ENCODE measurements around the gene HACD4.
A peak's percentile ranks its signal among the peaks of the same experiment; 100 is the strongest.

The HACD4 gene

GRCh38 chr9:21047281-21047691, 15.8 kb upstream of the HACD4 start:
- Histone ChIP-seq H3K4me3 (ENCODE audit: low read length) (no peak overlapping the region), H3K27ac (ENCODE audit: low read length) (no peak overlapping the region), H3K4me1 (ENCODE audit: control insufficient read depth, insufficient read depth, low read length) (no peaks in the 10 kb centered on the region), H3K27me3 (ENCODE audit: control insufficient read depth, insufficient read depth, low read length) (no peaks in the 10 kb centered on the region), H3K9me3 (ENCODE audit: control insufficient read depth, insufficient read depth, low read length) (no peaks in the 10 kb centered on the region), H3K36me3 (ENCODE audit: control insufficient read depth, insufficient read depth, low read length) (no peaks in the 10 kb centered on the region)
- WGBS (ENCODE audit: insufficient coverage, insufficient read length), result no CpG with 5 or more reads among the region's 2 CpGs
- DNase-seq (ENCODE audit: low read depth, low spot score), result no peak

GRCh38 chr9:21043841-21044240, 12.4 kb upstream of the HACD4 start:
- Histone ChIP-seq H3K4me3 (ENCODE audit: low read length) (no peak overlapping the region), H3K27me3 (ENCODE audit: control insufficient read depth, insufficient read depth, low read length) (no peaks in the 10 kb centered on the region), H3K36me3 (ENCODE audit: control insufficient read depth, insufficient read depth, low read length) (no peaks in the 10 kb centered on the region), H3K9me3 (ENCODE audit: control insufficient read depth, insufficient read depth, low read length) (no peaks in the 10 kb centered on the region), H3K27ac (ENCODE audit: low read length) (no peak overlapping the region), H3K4me1 (ENCODE audit: control insufficient read depth, insufficient read depth, low read length) (no peaks in the 10 kb centered on the region)
- WGBS (ENCODE audit: insufficient coverage, insufficient read length), result no CpG with 5 or more reads among the region's 3 CpGs
- no peak for DNase-seq (ENCODE audit: low read depth, low spot score)

- no peaks in the 10 kb centered on the region for H3K9me3 ChIP-seq (ENCODE audit: control insufficient read depth, insufficient read depth, low read length)
- no CpG with 5 or more reads among the region's 4 CpGs for WGBS (ENCODE audit: insufficient coverage, insufficient read length)
- H3K27me3 ChIP-seq (ENCODE audit: control insufficient read depth, insufficient read depth, low read length), result no peaks in the 10 kb centered on the region
- no peak for DNase-seq (ENCODE audit: low read depth, low spot score)
- no peak overlapping the region for H3K4me3 ChIP-seq (ENCODE audit: low read length)
- H3K36me3 ChIP-seq (ENCODE audit: control insufficient read depth, insufficient read depth, low read length), result no peaks in the 10 kb centered on the region
- H3K27ac ChIP-seq (ENCODE audit: low read length), result no peak overlapping the region
- no peaks in the 10 kb centered on the region for H3K4me1 ChIP-seq (ENCODE audit: control insufficient read depth, insufficient read depth, low read length)
These were observed 11.0 kb upstream of the HACD4 start for GRCh38 chr9:21042466-21042865.

- no peak for DNase-seq (ENCODE audit: low read depth, low spot score)
- no peaks in the 10 kb centered on the region for H3K4me1 ChIP-seq (ENCODE audit: control insufficient read depth, insufficient read depth, low read length)
- WGBS (ENCODE audit: insufficient coverage, insufficient read length), result no CpG with 5 or more reads among the region's 1 CpG
These were observed 7.9 kb upstream of the HACD4 start for GRCh38 chr9:21039302-21039701.

GRCh38 chr9:21037278-21037677, 5.8 kb upstream of the HACD4 start:
- DNase-seq (ENCODE audit: low read depth, low spot score), result no peak
- Histone ChIP-seq H3K36me3 (ENCODE audit: control insufficient read depth, insufficient read depth, low read length) (no peaks in the 10 kb centered on the region), H3K4me1 (ENCODE audit: control insufficient read depth, insufficient read depth, low read length) (no peaks in the 10 kb centered on the region), H3K27ac (ENCODE audit: low read length) (no peak overlapping the region), H3K9me3 (ENCODE audit: control insufficient read depth, insufficient read depth, low read length) (no peaks in the 10 kb centered on the region), H3K4me3 (ENCODE audit: low read length) (no peak overlapping the region), H3K27me3 (ENCODE audit: control insufficient read depth, insufficient read depth, low read length) (no peaks in the 10 kb centered on the region)
- no CpG with 5 or more reads among the region's 2 CpGs for WGBS (ENCODE audit: insufficient coverage, insufficient read length)

More at GRCh38 chr9:21039302-21039701, 7.9 kb upstream of the HACD4 start:
- Histone ChIP-seq H3K9me3 (ENCODE audit: control insufficient read depth, insufficient read depth, low read length) (no peaks in the 10 kb centered on the region), H3K27me3 (ENCODE audit: control insufficient read depth, insufficient read depth, low read length) (no peaks in the 10 kb centered on the region), H3K27ac (ENCODE audit: low read length) (no peak overlapping the region), H3K36me3 (ENCODE audit: control insufficient read depth, insufficient read depth, low read length) (no peaks in the 10 kb centered on the region), H3K4me3 (ENCODE audit: low read length) (no peak overlapping the region)

GRCh38 chr9:21031808-21032183, 356 bp upstream of the HACD4 start:
- no peaks in the 10 kb centered on the region for H3K9me3 ChIP-seq (ENCODE audit: control insufficient read depth, insufficient read depth, low read length)
- no CpG with 5 or more reads among the region's 22 CpGs for WGBS (ENCODE audit: insufficient coverage, insufficient read length)
- no peaks in the 10 kb centered on the region for H3K36me3 ChIP-seq (ENCODE audit: control insufficient read depth, insufficient read depth, low read length)
- no peaks in the 10 kb centered on the region; the same call in 1 of the 2 replicates for H3K4me1 ChIP-seq (ENCODE audit: control insufficient read depth, insufficient read depth, low read length)
- H3K4me3 ChIP-seq (ENCODE audit: low read length), result peak overlapping the region; percentile 24; the same call in 1 of the 2 replicates
- no peak overlapping the region for H3K27ac ChIP-seq (ENCODE audit: low read length)
- H3K27me3 ChIP-seq (ENCODE audit: control insufficient read depth, insufficient read depth, low read length), result no peaks in the 10 kb centered on the region
- no peak for DNase-seq (ENCODE audit: low read depth, low spot score)

GRCh38 chr9:21030389-21031035, 928 bp downstream of the HACD4 start:
- Histone ChIP-seq H3K27me3 (ENCODE audit: control insufficient read depth, insufficient read depth, low read length) (no peaks in the 10 kb centered on the region), H3K4me3 (ENCODE audit: low read length) (no peak overlapping the region), H3K4me1 (ENCODE audit: control insufficient read depth, insufficient read depth, low read length) (no peaks in the 10 kb centered on the region; the same call in 1 of the 2 replicates), H3K36me3 (ENCODE audit: control insufficient read depth, insufficient read depth, low read length) (no peaks in the 10 kb centered on the region), H3K27ac (ENCODE audit: low read length) (no peak overlapping the region), H3K9me3 (ENCODE audit: control insufficient read depth, insufficient read depth, low read length) (no peaks in the 10 kb centered on the region)
- WGBS (ENCODE audit: insufficient coverage, insufficient read length), result no CpG with 5 or more reads among the region's 5 CpGs
- no peak for DNase-seq (ENCODE audit: low read depth, low spot score)

- Histone ChIP-seq H3K27ac (ENCODE audit: low read length) (no peak overlapping the region), H3K4me3 (ENCODE audit: low read length) (no peak overlapping the region)
- WGBS (ENCODE audit: insufficient coverage, insufficient read length), result no CpG with 5 or more reads among the region's 8 CpGs
These were observed 1.8 kb downstream of the HACD4 start for GRCh38 chr9:21029661-21030060.

GRCh38 chr9:21028466-21028865, 3.0 kb downstream of the HACD4 start:
- Histone ChIP-seq H3K27ac (ENCODE audit: low read length) (no peak overlapping the region), H3K4me3 (ENCODE audit: low read length) (no peak overlapping the region), H3K36me3 (ENCODE audit: control insufficient read depth, insufficient read depth, low read length) (no peaks in the 10 kb centered on the region), H3K27me3 (ENCODE audit: control insufficient read depth, insufficient read depth, low read length) (no peaks in the 10 kb centered on the region), H3K4me1 (ENCODE audit: control insufficient read depth, insufficient read depth, low read length) (no peaks in the 10 kb centered on the region; the same call in 1 of the 2 replicates), H3K9me3 (ENCODE audit: control insufficient read depth, insufficient read depth, low read length) (no peaks in the 10 kb centered on the region)
- no CpG with 5 or more reads among the region's 3 CpGs for WGBS (ENCODE audit: insufficient coverage, insufficient read length)
- DNase-seq (ENCODE audit: low read depth, low spot score), result no peak

More at GRCh38 chr9:21029661-21030060, 1.8 kb downstream of the HACD4 start:
- no peaks in the 10 kb centered on the region; the same call in 1 of the 2 replicates for H3K4me1 ChIP-seq (ENCODE audit: control insufficient read depth, insufficient read depth, low read length)
- no peaks in the 10 kb centered on the region for H3K9me3 ChIP-seq (ENCODE audit: control insufficient read depth, insufficient read depth, low read length)
- no peak for DNase-seq (ENCODE audit: low read depth, low spot score)
- H3K36me3 ChIP-seq (ENCODE audit: control insufficient read depth, insufficient read depth, low read length), result no peaks in the 10 kb centered on the region
- H3K27me3 ChIP-seq (ENCODE audit: control insufficient read depth, insufficient read depth, low read length), result no peaks in the 10 kb centered on the region

GRCh38 chr9:21027295-21027694, 4.1 kb downstream of the HACD4 start:
- Histone ChIP-seq H3K4me3 (ENCODE audit: low read length) (no peak overlapping the region), H3K36me3 (ENCODE audit: control insufficient read depth, insufficient read depth, low read length) (no peaks in the 10 kb centered on the region), H3K9me3 (ENCODE audit: control insufficient read depth, insufficient read depth, low read length) (no peaks in the 10 kb centered on the region), H3K27me3 (ENCODE audit: control insufficient read depth, insufficient read depth, low read length) (no peaks in the 10 kb centered on the region), H3K27ac (ENCODE audit: low read length) (no peak overlapping the region), H3K4me1 (ENCODE audit: control insufficient read depth, insufficient read depth, low read length) (no peaks in the 10 kb centered on the region; the same call in 1 of the 2 replicates)
- WGBS (ENCODE audit: insufficient coverage, insufficient read length), result no CpG with 5 or more reads among the region's 4 CpGs
- DNase-seq (ENCODE audit: low read depth, low spot score), result no peak

GRCh38 chr9:21023861-21024260, 7.6 kb downstream of the HACD4 start:
- no peak for DNase-seq (ENCODE audit: low read depth, low spot score)
- Histone ChIP-seq H3K4me3 (ENCODE audit: low read length) (no peak overlapping the region), H3K4me1 (ENCODE audit: control insufficient read depth, insufficient read depth, low read length) (no peaks in the 10 kb centered on the region), H3K27me3 (ENCODE audit: control insufficient read depth, insufficient read depth, low read length) (no peaks in the 10 kb centered on the region), H3K36me3 (ENCODE audit: control insufficient read depth, insufficient read depth, low read length) (no peaks in the 10 kb centered on the region), H3K9me3 (ENCODE audit: control insufficient read depth, insufficient read depth, low read length) (no peaks in the 10 kb centered on the region), H3K27ac (ENCODE audit: low read length) (no peak overlapping the region)
- no CpG with 5 or more reads among the region's 2 CpGs for WGBS (ENCODE audit: insufficient coverage, insufficient read length)

Data from iPS DF 6.9 (cell line).